Mesenchymal stem cell (in vitro differentiated cells and primary cell): Measurements from ENCODE around the gene NPIPA5.
"Not testable (repeated sequence)": the region's sequence is repeated elsewhere in the genome, so short reads cannot be mapped to it uniquely, and the experiment has no call there.

Experiments
- DNase-seq: peaks from one replicate; pipeline ENCODE4 v3.0.0-alpha.2; 2013
- H2AFZ ChIP-seq: one replicate; pipeline ENCODE4 v1.6.1; 2013; ENCODE audit warnings: low read depth, mild to moderate bottlenecking, control low read depth, inconsistent platforms, low read length, moderate library complexity
- H2AK5ac ChIP-seq: 2 replicates; pipeline ENCODE4 v1.6.1; 2013; ENCODE audit warnings: low read length, moderate library complexity, mild to moderate bottlenecking, inconsistent platforms; ENCODE audit not compliant: severe bottlenecking
- H2BK120ac ChIP-seq: one replicate; pipeline ENCODE4 v1.6.1; 2013; ENCODE audit warnings: low read depth, mild to moderate bottlenecking, inconsistent platforms, low read length, moderate library complexity
- H2BK12ac ChIP-seq, 2 experiments: one replicate each; pipeline ENCODE4 v1.6.1; 2013; ENCODE audit warnings: inconsistent platforms in 2 of 2, low read length in 2 of 2, mild to moderate bottlenecking in 2 of 2, moderate library complexity in 2 of 2, control low read depth in 1 of 2
- H2BK15ac ChIP-seq: one replicate; pipeline ENCODE4 v1.6.1; 2013; ENCODE audit warnings: mild to moderate bottlenecking, low read depth, inconsistent platforms; ENCODE audit not compliant: poor library complexity, severe bottlenecking
- H2BK5ac ChIP-seq: 2 replicates; pipeline ENCODE4 v1.6.1; 2013; ENCODE audit warnings: low read depth, mild to moderate bottlenecking, low read length, control low read depth, inconsistent platforms; ENCODE audit not compliant: poor library complexity, severe bottlenecking
- H3K14ac ChIP-seq, 2 experiments: one replicate each; pipeline ENCODE4 v1.6.1; 2013; ENCODE audit warnings: inconsistent platforms in 2 of 2, low read length in 2 of 2, control low read depth in 1 of 2, mild to moderate bottlenecking in 1 of 2, moderate library complexity in 1 of 2
- H3K18ac ChIP-seq, 2 experiments: one replicate each; pipeline ENCODE4 v1.6.1; 2013; ENCODE audit warnings: inconsistent platforms in 2 of 2, low read length in 2 of 2, control low read depth in 1 of 2, low read depth in 1 of 2, mild to moderate bottlenecking in 1 of 2
- H3K23ac ChIP-seq, 2 experiments: one replicate each; pipeline ENCODE4 v1.6.1; 2013; ENCODE audit warnings: inconsistent platforms in 2 of 2, low read length in 2 of 2, mild to moderate bottlenecking in 2 of 2, moderate library complexity in 2 of 2, control low read depth in 1 of 2
- H3K27ac ChIP-seq: 2 replicates; pipeline ENCODE4 v1.5.1; 2013; ENCODE audit warnings: mild to moderate bottlenecking, moderate library complexity, low read length, control low read depth, inconsistent platforms; ENCODE audit not compliant: poor library complexity, severe bottlenecking
- H3K27me3 ChIP-seq, 2 experiments: 2 replicates each; pipeline versions ENCODE4 v1.6.1 to v1.7.0; 2013; ENCODE audit warnings: low read length in 2 of 2, mild to moderate bottlenecking in 2 of 2, moderate library complexity in 2 of 2, control low read depth in 1 of 2, inconsistent platforms in 1 of 2; ENCODE audit not compliant: control insufficient read depth in 1 of 2, insufficient read depth in 1 of 2
- H3K36me3 ChIP-seq, 2 experiments: 2 replicates each; pipeline versions ENCODE4 v1.6.1 to v1.7.0; 2013; ENCODE audit warnings: low read length in 2 of 2, control low read depth in 1 of 2, inconsistent platforms in 1 of 2, low read depth in 1 of 2, mild to moderate bottlenecking in 1 of 2; ENCODE audit not compliant: insufficient read depth in 2 of 2, control insufficient read depth in 1 of 2
- H3K4ac ChIP-seq, 2 experiments: one replicate each; pipeline ENCODE4 v1.6.1; 2013; ENCODE audit warnings: inconsistent platforms in 2 of 2, low read length in 2 of 2, mild to moderate bottlenecking in 2 of 2, moderate library complexity in 2 of 2, control low read depth in 1 of 2, low read depth in 1 of 2
- H3K4me1 ChIP-seq: 2 replicates; pipeline ENCODE4 v1.6.1; 2013; ENCODE audit warnings: low read depth, low read length, control low read depth; ENCODE audit not compliant: control insufficient read depth, insufficient read depth
- H3K4me2 ChIP-seq: 2 replicates; pipeline ENCODE4 v1.6.1; 2013; ENCODE audit warnings: low read length, mild to moderate bottlenecking, inconsistent platforms; ENCODE audit not compliant: poor library complexity, severe bottlenecking
- H3K4me3 ChIP-seq, 2 experiments: 2 replicates each; pipeline versions ENCODE4 v1.5.1 to v1.7.0; 2013; ENCODE audit warnings: low read length in 2 of 2, mild to moderate bottlenecking in 2 of 2, control low read depth in 1 of 2, low read depth in 1 of 2; ENCODE audit not compliant: insufficient read depth in 1 of 2
- H3K79me1 ChIP-seq: replicated peaks from 2 replicates; pipeline ENCODE4 v1.6.1; 2013; ENCODE audit warnings: mild to moderate bottlenecking, control low read depth, low read length, inconsistent platforms; ENCODE audit not compliant: poor library complexity, severe bottlenecking
- H3K9ac ChIP-seq: 2 replicates; pipeline ENCODE4 v1.7.0; 2013; ENCODE audit warnings: mild to moderate bottlenecking, low read length, moderate library complexity
- H3K9me3 ChIP-seq: 2 replicates; pipeline ENCODE4 v1.7.0; 2013; ENCODE audit warnings: mild to moderate bottlenecking, low read length; ENCODE audit not compliant: control insufficient read depth
- H4K8ac ChIP-seq: one replicate; pipeline ENCODE4 v1.6.1; 2013; ENCODE audit warnings: inconsistent platforms, mild to moderate bottlenecking, low read length, moderate library complexity
- H4K91ac ChIP-seq: one replicate; pipeline ENCODE4 v1.6.1; 2013; ENCODE audit warnings: mild to moderate bottlenecking, low read length, inconsistent platforms
- WGBS: methylation state at CpG from one replicate; pipeline ENCODE4 v1.1.7; 2013; ENCODE audit warnings: mixed read lengths; 5-methylcytosine and 5-hydroxymethylcytosine counted together

Gene NPIPA5

DNA sequence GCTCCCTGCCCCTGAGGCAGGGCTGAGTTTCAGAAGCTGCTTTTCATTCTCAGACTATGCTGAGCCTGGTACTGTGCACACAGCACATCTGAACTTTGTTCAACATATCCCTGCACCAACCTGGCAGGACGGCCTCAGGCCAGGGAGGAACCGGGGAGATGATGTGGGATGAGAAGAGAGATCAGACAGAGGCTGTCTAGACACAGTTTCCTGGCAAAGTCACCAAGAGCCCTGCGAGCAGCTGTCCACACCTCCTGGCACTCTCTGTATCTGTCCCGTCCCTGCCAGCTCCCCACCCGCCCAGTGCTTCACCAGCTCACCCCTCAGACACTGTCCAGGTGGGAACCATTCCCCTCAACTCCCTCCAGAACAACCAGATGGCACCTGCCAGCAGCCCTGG lies 39.1 kb downstream of the NPIPA5 start:
- H3K9ac ChIP-seq, H3K9me3 ChIP-seq, H3K27ac ChIP-seq, H2BK15ac ChIP-seq, H3K14ac ChIP-seq, H3K4ac ChIP-seq, H3K23ac ChIP-seq, H3K27me3 ChIP-seq, H2BK120ac ChIP-seq, H3K4me2 ChIP-seq, H3K36me3 ChIP-seq, DNase-seq, H3K4me3 ChIP-seq, H2BK5ac ChIP-seq, H3K18ac ChIP-seq, H2AK5ac ChIP-seq, H2BK12ac ChIP-seq, H4K91ac ChIP-seq, H4K8ac ChIP-seq, H3K79me1 ChIP-seq, H3K4me1 ChIP-seq, H2AFZ ChIP-seq: not testable (repeated sequence)
- WGBS, result no CpG with 5 or more reads among the region's 5 CpGs

DNA sequence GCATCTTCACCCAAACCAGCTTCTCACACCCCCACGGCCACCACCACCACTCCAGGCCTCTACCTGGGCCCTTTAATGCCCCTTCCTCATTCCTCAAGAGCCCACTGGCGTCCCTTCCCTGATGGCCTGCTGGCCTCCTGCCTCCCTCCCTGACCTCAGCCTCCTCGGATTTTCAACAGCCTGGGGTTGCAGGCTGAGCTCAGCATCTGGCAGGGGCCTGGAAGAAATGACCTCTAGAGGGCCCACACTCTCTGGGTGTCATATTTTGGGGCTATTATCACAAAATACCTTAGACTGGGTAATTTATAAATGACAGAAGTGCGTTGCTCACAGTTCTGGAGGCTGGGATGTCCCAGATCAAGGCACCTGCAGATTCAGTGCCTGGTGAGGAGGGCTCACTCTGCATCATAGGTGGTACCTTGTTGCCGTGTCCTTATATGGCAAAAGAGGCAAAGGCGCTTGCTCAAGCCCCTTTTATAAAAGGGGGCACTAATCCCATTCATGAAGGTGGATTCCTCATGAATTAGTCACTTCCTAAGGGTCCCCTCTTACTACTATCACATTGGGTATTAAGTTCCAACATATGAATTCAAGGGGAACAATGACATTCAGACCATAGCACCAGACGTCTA lies 40.0 kb downstream of the NPIPA5 start:
- not testable (repeated sequence) for H3K4ac ChIP-seq, H3K79me1 ChIP-seq, H3K9me3 ChIP-seq, H3K4me3 ChIP-seq, H2BK15ac ChIP-seq, H4K8ac ChIP-seq, H3K18ac ChIP-seq, DNase-seq, H3K14ac ChIP-seq, H4K91ac ChIP-seq, H3K4me2 ChIP-seq, H2BK12ac ChIP-seq, H2BK120ac ChIP-seq, H3K23ac ChIP-seq, H3K27me3 ChIP-seq, H3K9ac ChIP-seq, H2AK5ac ChIP-seq, H3K27ac ChIP-seq, H3K4me1 ChIP-seq, H2BK5ac ChIP-seq, H3K36me3 ChIP-seq, H2AFZ ChIP-seq
- WGBS, result no CpG with 5 or more reads among the region's 7 CpGs

DNA sequence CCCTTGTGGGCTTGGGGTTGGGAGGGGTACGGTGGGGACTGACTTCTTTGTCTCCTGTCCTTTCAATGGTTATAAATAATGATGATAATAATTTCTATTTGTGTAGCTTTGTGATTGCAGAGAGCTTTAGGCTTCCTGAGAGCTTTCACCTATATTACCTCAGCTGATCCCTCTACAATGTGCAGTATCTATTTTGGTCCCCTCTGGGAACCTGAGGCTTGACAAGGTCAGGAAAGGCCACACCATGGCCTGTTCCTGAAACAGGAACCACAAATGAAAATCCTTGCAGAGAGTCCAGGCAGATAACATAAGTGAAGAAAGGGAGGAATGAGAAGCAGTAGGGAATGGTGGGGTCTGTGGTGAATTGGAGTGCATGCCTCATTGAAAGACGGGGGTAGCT lies 42.5 kb downstream of the NPIPA5 start:
- not testable (repeated sequence) for H3K4me1 ChIP-seq, H2AK5ac ChIP-seq, H3K9ac ChIP-seq, H2BK15ac ChIP-seq, H3K4me2 ChIP-seq, H2BK12ac ChIP-seq, H2BK5ac ChIP-seq, H3K27me3 ChIP-seq, H3K4ac ChIP-seq, DNase-seq, H3K18ac ChIP-seq, H2AFZ ChIP-seq, H4K8ac ChIP-seq, H3K23ac ChIP-seq, H2BK120ac ChIP-seq, H3K9me3 ChIP-seq, H4K91ac ChIP-seq, H3K27ac ChIP-seq, H3K4me3 ChIP-seq, H3K36me3 ChIP-seq, H3K14ac ChIP-seq, H3K79me1 ChIP-seq
- WGBS, result no CpG with 5 or more reads among the region's 2 CpGs

DNA sequence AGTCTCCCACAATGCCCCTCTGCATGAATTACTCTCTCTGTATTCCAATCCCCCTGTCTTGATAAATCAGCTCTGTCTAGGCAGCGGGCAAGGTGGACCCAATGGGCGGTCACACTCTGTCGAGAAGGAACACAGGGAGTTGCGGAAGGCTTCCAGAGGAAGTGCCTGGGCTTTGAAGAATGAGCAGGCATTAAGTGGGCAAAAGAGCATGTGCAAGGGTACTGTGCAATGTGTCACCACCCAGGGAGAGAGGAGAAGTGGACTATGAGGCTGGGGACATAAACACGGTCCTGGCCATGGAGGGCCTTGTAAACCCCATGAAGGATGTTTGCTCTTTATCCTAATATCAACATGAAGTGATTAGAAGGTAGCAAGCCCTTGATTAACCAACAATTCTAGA lies 44.1 kb downstream of the NPIPA5 start:
- not testable (repeated sequence) for H3K79me1 ChIP-seq, H3K4me1 ChIP-seq, H3K36me3 ChIP-seq, DNase-seq, H3K9me3 ChIP-seq, H3K27ac ChIP-seq, H4K91ac ChIP-seq, H3K18ac ChIP-seq, H2BK15ac ChIP-seq, H2BK120ac ChIP-seq, H2BK5ac ChIP-seq, H3K4me2 ChIP-seq, H2AK5ac ChIP-seq, H2AFZ ChIP-seq, H3K4me3 ChIP-seq, H3K14ac ChIP-seq, H3K4ac ChIP-seq, H3K9ac ChIP-seq, H4K8ac ChIP-seq, H3K27me3 ChIP-seq, H2BK12ac ChIP-seq, H3K23ac ChIP-seq
- WGBS, result no CpG with 5 or more reads among the region's 5 CpGs
